ENCODE results near the gene TRAM2. TPM values are rescaled to one million over a fixed set of nuclear protein-coding genes. Genes with fewer than 3 reads are reported as not detected.

The TRAM2 gene
- total and polyA plus RNA-seq, 2 of the 4 experiments (the other 2 are of a cell fraction) = 77.2 to 95.7 TPM

- no peak for TF ChIP-seq MAZ (IDR thresholded peaks at IDR 0.05; ENCODE audit: borderline replicate concordance, low read depth, low read length)
These were observed 8.5 kb downstream of the TRAM2 start (continued) for GRCh38 chr6:52568320-52568719.

GRCh38 chr6:52566853-52567279 is 10.0 kb downstream of the TRAM2 start:
- no peak overlapping the region for H3K4me3 ChIP-seq (ENCODE audit: insufficient read depth, low read depth, low read length)
- peak overlapping the region; percentile 74 for H4K5ac ChIP-seq (ENCODE audit: low read depth, low read length)
- H3K27ac ChIP-seq (ENCODE audit: insufficient read depth, low read length) = peak overlapping the region; percentile 86; the same call in 1 of the 2 replicates
- H2BK15ac ChIP-seq (ENCODE audit: low read depth, low read length) = peak overlapping the region; percentile 36; the same call in 2 of the 3 replicates
- H3K23ac ChIP-seq (ENCODE audit: low read depth, low read length) = peak overlapping the region; percentile 48
- no peak overlapping the region for H3K56ac ChIP-seq (ENCODE audit: extremely low read depth, insufficient read depth, low read length)
- ATAC-seq (ENCODE audit: low read depth) (peak; percentile 92), DNase-seq (peak; percentile 99)
- peak overlapping the region; percentile 35 for H3K4me2 ChIP-seq (ENCODE audit: low read depth, low read length)
- POLR2A ChIA-PET (ENCODE audit: unreplicated experiment) = interaction anchor here (1.5 kb wide), 1 partner anchor 28 kb away, joined by 4 read pairs; no protein-coding TSS in a partner anchor
- intact Hi-C loops (cut with micrococcal nuclease) = loop anchor here (1.0 to 2.0 kb wide), 2 partner anchors 9 to 52 kb away; no protein-coding TSS in a partner anchor
- peaks cover 83% of the 10 kb centered on the region for H4K20me1 ChIP-seq (ENCODE audit: insufficient read depth, low read length)
- WGBS, 2 experiments (ENCODE audit: extremely low coverage in 2 of 2, insufficient read length in 1 of 2) = 0% methylated on average over 1 of the region's 3 CpGs; no CpG with 5 or more reads in 1 of the 2 experiments
- H4K8ac ChIP-seq (ENCODE audit: low read depth in 2 of 2, low read length in 2 of 2) = peak overlapping the region in 1 of 2 experiments; percentile 71; a peak in 2 of 4 replicates
- no TSS peak for BruUV-seq (replicated peaks)
- CTCF ChIA-PET = interaction anchor here (0.9 to 1.2 kb wide), 2 partner anchors 26 to 40 kb away, joined by 3 read pairs; no protein-coding TSS in a partner anchor
- H2BK5ac ChIP-seq (ENCODE audit: low read depth, low read length, poor library complexity, severe bottlenecking) = peak overlapping the region; percentile 94
- H3K4ac ChIP-seq (ENCODE audit: low read depth, low read length) = peak overlapping the region; percentile 82
- dilution Hi-C loops (cut with HindIII; ENCODE audit: low sequenced_read_pairs, unreplicated experiment) = no loop called here
- H3K18ac ChIP-seq (ENCODE audit: low read depth, low read length) = peak overlapping the region; percentile 80
- peak overlapping the region; percentile 60 for H2AK9ac ChIP-seq (replicated peaks; ENCODE audit: low read depth, low read length, poor library complexity)
- in situ Hi-C loops (cut with MboI; ENCODE audit: low sequenced_read_pairs) = no loop called here
- H2BK20ac ChIP-seq (ENCODE audit: low read depth, low read length) = peak overlapping the region; percentile 43; the same call in 1 of the 2 replicates
- H3K36me3 ChIP-seq (ENCODE audit: control insufficient read depth, insufficient read depth, low read length) = peaks cover 1% of the 10 kb centered on the region; the same call in 1 of the 2 replicates
- H2AK5ac ChIP-seq (ENCODE audit: low read depth, low read length) = peak overlapping the region; percentile 78
- peak overlapping the region; percentile 83; the same call in 1 of the 2 replicates for H4K91ac ChIP-seq (ENCODE audit: insufficient read depth, low read depth, low read length)
- H3K79me1 ChIP-seq (ENCODE audit: low read depth in 1 of 2, low read length in 2 of 2) = peaks cover 6 to 75% of the 10 kb centered on the region in 2 experiments; a peak in 3 of 4 replicates
- peaks cover 51% of the 10 kb centered on the region for H3K9me1 ChIP-seq (ENCODE audit: insufficient read depth, low read length)
- H3K27me3 ChIP-seq (ENCODE audit: control insufficient read depth, insufficient read depth, low read length) = no peaks in the 10 kb centered on the region
- peak overlapping the region; percentile 62 for H2BK120ac ChIP-seq (ENCODE audit: low read depth, low read length)
- no peak overlapping the region for H2AFZ ChIP-seq (replicated peaks; ENCODE audit: low read length, poor library complexity)
- peaks cover 43% of the 10 kb centered on the region for H3K4me1 ChIP-seq (ENCODE audit: control insufficient read depth, insufficient read depth, low read length)
- H3K9me3 ChIP-seq (ENCODE audit: control insufficient read depth, insufficient read depth, low read length) = no peaks in the 10 kb centered on the region
- no peak overlapping the region for H3K9ac ChIP-seq (ENCODE audit: low read depth, low read length)
- H3K14ac ChIP-seq (replicated peaks; ENCODE audit: low read depth, low read length) = peak overlapping the region; percentile 64
- TF ChIP-seq CHD1 (IDR thresholded peaks at IDR 0.05; ENCODE audit: low read depth, low read length) = no peak; the same call in 1 of the 2 replicates
- TF ChIP-seq ELK1 (IDR thresholded peaks at IDR 0.05; ENCODE audit: borderline replicate concordance, low read depth, low read length) = no peak
- peak; percentile 42; the same call in 1 of the 2 replicates for TF ChIP-seq RFX5 (IDR thresholded peaks at IDR 0.05; ENCODE audit: low read depth, low read length)
- TF ChIP-seq SMC3 (IDR thresholded peaks at IDR 0.05; ENCODE audit: low read depth, low read length) = peak; percentile 5; the same call in 1 of the 2 replicates
- peak; percentile 41; the same call in 1 of the 2 replicates for TF ChIP-seq BHLHE40 (IDR thresholded peaks at IDR 0.05; ENCODE audit: low read depth, low read length)
- TF ChIP-seq MAFK (IDR thresholded peaks at IDR 0.05; ENCODE audit: low read depth, low read length) = peak; percentile 56; the same call in 1 of the 2 replicates
- TF ChIP-seq CEBPB (IDR thresholded peaks at IDR 0.05; ENCODE audit: low read depth, low read length) = peak; percentile 99
- TF ChIP-seq MAZ (IDR thresholded peaks at IDR 0.05; ENCODE audit: borderline replicate concordance, low read depth, low read length) = peak; percentile 27; the same call in 1 of the 2 replicates
- peak; percentile 83 for TF ChIP-seq MXI1 (IDR thresholded peaks at IDR 0.05; ENCODE audit: borderline replicate concordance, low read depth, low read length)
- peak; percentile 92 for TF ChIP-seq RCOR1 (IDR thresholded peaks at IDR 0.05; ENCODE audit: insufficient replicate concordance, low read length)
- TF ChIP-seq NFE2L2 (IDR thresholded peaks at IDR 0.05; ENCODE audit: low read depth, low read length) = peak; percentile 26; the same call in 1 of the 2 replicates
- no peak for TF ChIP-seq CTCF (conservative IDR thresholded peaks at IDR 0.05; ENCODE audit: low read depth, low read length)

All from IMR-90 (cell line).